ENCODE results near the gene MYH7. TPM values are rescaled to one million over a fixed set of nuclear protein-coding genes. Genes with fewer than 3 reads are reported as not detected.

MYH7 gene
- polyA plus RNA-seq, 2 of the 4 experiments (the other 2 are of a cell fraction), result not detected

DNA sequence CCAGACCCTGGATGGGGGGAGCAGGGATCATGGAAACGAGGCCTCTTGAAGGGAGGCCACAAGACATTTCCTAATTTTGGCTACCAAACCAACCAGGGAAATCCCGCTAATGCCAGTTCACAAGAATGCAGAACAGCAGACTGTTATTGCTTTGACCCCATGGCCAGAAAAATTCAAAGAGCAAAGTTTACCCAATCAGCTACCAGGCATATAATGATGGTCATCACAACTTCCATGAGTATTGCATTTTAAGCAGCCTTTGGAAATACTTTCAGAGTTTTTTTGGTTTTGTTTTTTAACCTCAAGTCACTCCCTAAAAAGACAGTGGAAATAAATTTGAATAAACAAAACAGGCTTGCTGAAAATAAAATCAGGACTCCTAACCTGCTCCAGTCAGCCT, 63.0 kb downstream of the MYH7 start, which contains the start of gene IL25 (continued):
- TF ChIP-seq E2F6 (IDR thresholded peaks at IDR 0.05; ENCODE audit: borderline replicate concordance, low read depth) (no peak), HMGXB4 (CRISPR knock-in tag; IDR thresholded peaks at IDR 0.05; ENCODE audit: borderline replicate concordance) (no peak)

DNA sequence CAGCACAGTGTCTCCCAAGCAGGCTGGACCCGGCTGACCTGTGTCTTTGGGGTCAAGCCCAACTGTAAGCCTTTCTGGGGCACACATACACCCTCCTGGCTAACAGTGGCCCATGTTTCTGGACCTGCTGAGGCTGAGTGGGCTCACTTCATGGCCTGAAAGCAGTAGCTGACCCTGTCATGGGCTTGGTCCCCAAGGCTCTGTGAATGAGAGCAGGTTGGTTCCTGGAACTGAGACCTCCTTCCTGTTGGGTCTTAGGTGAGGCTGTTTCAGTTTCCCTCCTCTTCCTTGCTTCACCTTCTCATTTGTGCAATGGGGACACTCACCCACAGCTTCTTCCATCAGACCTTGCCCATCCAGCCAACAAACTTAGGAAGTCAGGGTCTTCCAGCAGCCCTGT, 63.6 kb downstream of the MYH7 start:
- no peak for TF ChIP-seq TFCP2L1 (CRISPR knock-in tag; IDR thresholded peaks at IDR 0.05)
- Histone ChIP-seq H3K9me3 (no peaks in the 10 kb centered on the region), H3K4me2 (no peak overlapping the region), H3K27ac (no peak overlapping the region), H3K4me3 (no peak overlapping the region), H3K4me1 (no peaks in the 10 kb centered on the region)
- FAIRE-seq (no peak), ATAC-seq (no peak), DNase-seq (ENCODE audit: low read depth in 1 of 2, low spot score in 1 of 2) (no peak)
- CTCF ChIA-PET, result interaction anchor here (7.3 kb wide), 1 partner anchor 12 kb away, joined by 30 read pairs; no protein-coding TSS in a partner anchor
- 0% methylated on average over 1 of the region's 1 CpG for WGBS (ENCODE audit: missing lambda C conversion rate)
- POLR2A ChIA-PET, result no interaction called here

- no peak overlapping the region for H3K4me2 ChIP-seq
- H3K9me3 ChIP-seq, result no peaks in the 10 kb centered on the region
- no peak overlapping the region for H3K27ac ChIP-seq
- ChIA-PET POLR2A (interaction anchor here (0.6 kb wide), 1 partner anchor 84 kb away, joined by 3 read pairs; no protein-coding TSS in a partner anchor), CTCF (interaction anchor here (1.2 to 7.3 kb wide), 7 partner anchors 8 to 105 kb away, joined by 3 to 62 read pairs (median 5); partner anchors contain the start of genes CMTM5 and SLC22A17)
- TF ChIP-seq RARB (CRISPR knock-in tag; IDR thresholded peaks at IDR 0.05) (no peak), JUN (IDR thresholded peaks at IDR 0.05) (no peak), BHLHE40 (IDR thresholded peaks at IDR 0.05; ENCODE audit: low read depth, low read length) (no peak), ZSCAN20 (CRISPR knock-in tag; IDR thresholded peaks at IDR 0.05) (no peak), RNF2 (IDR thresholded peaks at IDR 0.05; ENCODE audit: borderline replicate concordance, low read depth) (no peak), HDAC2 (IDR thresholded peaks at IDR 0.05) (no peak), MAZ (IDR thresholded peaks at IDR 0.05; ENCODE audit: borderline replicate concordance, low read depth, low read length) (no peak), NFE2L2 (conservative IDR thresholded peaks at IDR 0.05; ENCODE audit: low read length) (no peak), NR3C1 (IDR thresholded peaks at IDR 0.05) (no peak), JUNB (IDR thresholded peaks at IDR 0.05) (no peak), CHD2 (IDR thresholded peaks at IDR 0.05; ENCODE audit: low read length, partially characterized antibody) (no peak), HEYL (CRISPR knock-in tag; IDR thresholded peaks at IDR 0.05) (no peak), ZC3H11A (IDR thresholded peaks at IDR 0.05) (no peak), ATOH8 (CRISPR knock-in tag; IDR thresholded peaks at IDR 0.05; ENCODE audit: low read depth) (no peak), CHD4 (IDR thresholded peaks at IDR 0.05; ENCODE audit: borderline replicate concordance) (no peak), HOXB5 (CRISPR knock-in tag; IDR thresholded peaks at IDR 0.05) (no peak)
- H3K4me1 ChIP-seq, result no peaks in the 10 kb centered on the region
- FAIRE-seq, result no peak
- no peak for DNase-seq (ENCODE audit: low read depth in 1 of 2, low spot score in 1 of 2)
- 14% methylated on average over 1 of the region's 1 CpG for WGBS (ENCODE audit: missing lambda C conversion rate)
- no peak for ATAC-seq
- no peak overlapping the region for H3K4me3 ChIP-seq
Observed at GRCh38 chr14:23370221-23370620, 65.2 kb downstream of the MYH7 start.

DNA sequence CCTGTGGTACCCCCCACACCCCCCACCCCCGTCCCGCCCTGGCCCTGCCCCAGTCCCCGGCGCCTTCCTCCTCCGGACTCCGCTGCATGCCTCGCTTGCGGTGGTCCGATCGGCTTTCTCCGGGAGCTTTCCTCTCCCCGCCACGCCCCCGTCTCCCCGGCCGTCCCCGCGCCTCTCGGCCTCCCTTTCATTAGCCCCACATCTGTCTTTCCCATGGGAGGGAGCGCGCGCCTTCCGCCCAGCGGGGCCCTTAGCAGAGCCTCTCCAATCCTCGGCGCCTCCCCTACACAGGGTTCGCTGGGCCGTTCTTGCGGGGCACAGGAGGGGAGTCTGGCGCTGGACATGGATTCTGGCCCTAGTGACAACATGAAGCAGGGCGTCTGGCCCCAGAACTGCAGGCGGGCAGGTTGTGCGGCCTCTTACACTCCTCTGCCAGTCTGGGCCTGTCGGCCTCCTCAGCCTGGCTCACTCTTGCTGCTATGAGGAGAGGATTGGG, 69.0 kb downstream of the MYH7 start:
- H3K27ac ChIP-seq, result no peak overlapping the region
- WGBS (ENCODE audit: missing lambda C conversion rate), result 77% methylated on average over 17 of the region's 34 CpGs
- ChIA-PET POLR2A (no interaction called here), CTCF (interaction anchor here (1.7 to 6.2 kb wide), 2 partner anchors 12 to 40 kb away, joined by 5 to 62 read pairs; partner anchors contain the start of gene CMTM5)
- no peaks in the 10 kb centered on the region for H3K4me1 ChIP-seq
- no peaks in the 10 kb centered on the region for H3K9me3 ChIP-seq
- ATAC-seq (no peak; a peak in 1 of 6 replicates), DNase-seq (ENCODE audit: low read depth in 1 of 2, low spot score in 1 of 2) (no peak), FAIRE-seq (no peak)
- H3K4me2 ChIP-seq, result no peak overlapping the region
- no peak for TF ChIP-seq BHLHE40 (IDR thresholded peaks at IDR 0.05; ENCODE audit: low read depth, low read length)
- H3K4me3 ChIP-seq, result no peak overlapping the region

Measured in A549 (cell line).